Breast epithelium (tissue), 4 donors: ENCODE measurements around the gene WDR1. TPM values are rescaled to one million over a fixed set of nuclear protein-coding genes. Genes with fewer than 3 reads are reported as not detected.

Experiments used
- DNase-seq, 2 donors: peaks; one replicate each; pipeline ENCODE4 v3.0.0-alpha.2; 2019; ENCODE audit warnings: low spot score in 2 of 2
- H3K27ac ChIP-seq, 2 donors: fragments of 200-600 bp; sonication (generic) in 1 of 2; one replicate each; pipeline ENCODE4 v1.5.1; 2016 to 2019; ENCODE audit warnings: mild to moderate bottlenecking in 1 of 2
- H3K27me3 ChIP-seq, 2 donors: fragments of 200-600 bp; sonication (generic) in 1 of 2; one replicate each; pipeline versions ENCODE4 v1.5.1 to v1.6.0; 2017 to 2019; ENCODE audit warnings: control low read depth in 1 of 2, mild to moderate bottlenecking in 1 of 2
- H3K36me3 ChIP-seq: fragments of 200-600 bp; one replicate; pipeline ENCODE4 v1.5.1; 2019
- H3K4me1 ChIP-seq, 2 donors: fragments of 200-600 bp; sonication (generic); one replicate each; pipeline ENCODE4 v1.5.1; 2016 to 2019; ENCODE audit warnings: control low read depth in 1 of 2
- H3K4me3 ChIP-seq, 3 donors: fragments of 200-600 bp; sonication (generic); 1 replicate in 2 of 3; 2 replicates in 1 of 3; pipeline ENCODE4 v1.5.1; 2016 to 2019; ENCODE audit warnings: mild to moderate bottlenecking in 3 of 3, moderate library complexity in 2 of 3
- H3K9me3 ChIP-seq, 2 donors: fragments of 200-600 bp; sonication (generic) in 1 of 2; one replicate each; pipeline ENCODE4 v1.5.1; 2016 to 2019; ENCODE audit warnings: control low read depth in 1 of 2
- CTCF ChIP-seq, 3 donors: fragments of 450-650 bp; IDR thresholded peaks; one replicate each; pipeline ENCODE4 v1.5.1; 2016 to 2017; ENCODE audit warnings: antibody characterized with exemption in 3 of 3, mild to moderate bottlenecking in 3 of 3, moderate library complexity in 3 of 3
- POLR2A ChIP-seq: fragments of 450-650 bp; IDR thresholded peaks from one replicate; pipeline ENCODE4 v1.6.1; 2016; ENCODE audit warnings: antibody characterized with exemption, mild to moderate bottlenecking, moderate library complexity
- POLR2AphosphoS5 ChIP-seq, 3 donors: sonication (generic); formaldehyde crosslinking; IDR thresholded peaks; one replicate each; pipeline ENCODE4 v1.6.1; 2017; ENCODE audit warnings: antibody characterized with exemption in 3 of 3
- intact Hi-C: fragments of 100-400 bp; cut with DNase I; formaldehyde crosslinking; loops from one replicate; pipeline ENCODE4 v1.15.1; 2023; ENCODE audit warnings: low total_unique reads
- total RNA-seq, 3 donors: library from RNA; depleted of rRNA; stranded (reverse); fragments of >200 nt; gene quantifications; one replicate each; pipeline ENCODE4 v1.1.0, GENCODE V29; 2016

Gene WDR1
- total RNA-seq, 3 donors from 2014 or later, result 93.9 to 142 (median 127) TPM

GRCh38 chr4:10144479-10144878 lies 27.9 kb upstream of the WDR1 start:
- H3K27ac ChIP-seq, result no peak overlapping the region
- DNase-seq, result no peak
- no peaks in the 10 kb centered on the region for H3K27me3 ChIP-seq
- H3K4me1 ChIP-seq, result no peaks in the 10 kb centered on the region
- H3K9me3 ChIP-seq, result no peaks in the 10 kb centered on the region
- intact Hi-C loops, result no loop called here
- no peak overlapping the region for H3K4me3 ChIP-seq
- TF ChIP-seq POLR2A (no peak), POLR2AphosphoS5 (IDR thresholded peaks at IDR 0.05) (no peak), CTCF (IDR thresholded peaks at IDR 0.05) (no peak)
- no peaks in the 10 kb centered on the region for H3K36me3 ChIP-seq

- no peak for DNase-seq
- Histone ChIP-seq H3K4me3 (no peak overlapping the region), H3K27ac (no peak overlapping the region), H3K9me3 (no peaks in the 10 kb centered on the region), H3K4me1 (no peaks in the 10 kb centered on the region), H3K36me3 (no peaks in the 10 kb centered on the region), H3K27me3 (no peaks in the 10 kb centered on the region)
- no peak for TF ChIP-seq POLR2AphosphoS5 (IDR thresholded peaks at IDR 0.05)
- no peak for TF ChIP-seq POLR2A
- TF ChIP-seq CTCF (IDR thresholded peaks at IDR 0.05), result no peak
- intact Hi-C loops, result no loop called here
Observed at GRCh38 chr4:10143171-10143570, 26.6 kb upstream of the WDR1 start.

GRCh38 chr4:10140866-10141759 lies 24.5 kb upstream of the WDR1 start:
- Histone ChIP-seq H3K27ac (no peak overlapping the region), H3K36me3 (no peaks in the 10 kb centered on the region), H3K9me3 (no peaks in the 10 kb centered on the region), H3K27me3 (no peaks in the 10 kb centered on the region), H3K4me1 (no peaks in the 10 kb centered on the region), H3K4me3 (no peak overlapping the region)
- intact Hi-C loops, result no loop called here
- no peak for DNase-seq
- TF ChIP-seq POLR2A (no peak), CTCF (IDR thresholded peaks at IDR 0.05) (no peak), POLR2AphosphoS5 (IDR thresholded peaks at IDR 0.05) (no peak)

GRCh38 chr4:10139518-10139917 lies 22.9 kb upstream of the WDR1 start:
- no peak for DNase-seq
- Histone ChIP-seq H3K36me3 (no peaks in the 10 kb centered on the region), H3K27me3 (no peaks in the 10 kb centered on the region), H3K9me3 (no peaks in the 10 kb centered on the region), H3K4me1 (no peaks in the 10 kb centered on the region), H3K27ac (no peak overlapping the region), H3K4me3 (no peak overlapping the region)
- intact Hi-C loops, result no loop called here
- TF ChIP-seq POLR2A, result no peak
- TF ChIP-seq POLR2AphosphoS5 (IDR thresholded peaks at IDR 0.05), result no peak
- TF ChIP-seq CTCF (IDR thresholded peaks at IDR 0.05), result no peak

GRCh38 chr4:10135260-10135659 lies 18.7 kb upstream of the WDR1 start:
- H3K27me3 ChIP-seq, result no peaks in the 10 kb centered on the region
- no peaks in the 10 kb centered on the region for H3K36me3 ChIP-seq
- no peak for DNase-seq
- TF ChIP-seq POLR2AphosphoS5 (IDR thresholded peaks at IDR 0.05) (no peak), POLR2A (no peak), CTCF (IDR thresholded peaks at IDR 0.05) (no peak)
- intact Hi-C loops, result no loop called here
- H3K4me1 ChIP-seq, result no peaks in the 10 kb centered on the region
- H3K27ac ChIP-seq, result no peak overlapping the region
- H3K9me3 ChIP-seq, result no peaks in the 10 kb centered on the region
- no peak overlapping the region for H3K4me3 ChIP-seq
